Tibial nerve (tissue), 4 donors: ENCODE results near the gene SMC1B. TPM values are rescaled to one million over a fixed set of nuclear protein-coding genes. Genes with fewer than 3 reads are reported as not detected.

Experiments used
- DNase-seq, 2 donors: peaks; one replicate each; pipeline ENCODE4 v3.0.0-alpha.2; 2019; ENCODE audit warnings: low spot score in 2 of 2
- H3K27ac ChIP-seq, 4 donors: fragments of 200-600 bp; sonication (generic) in 3 of 4; one replicate each; pipeline ENCODE4 v1.5.1; 2017 to 2019; ENCODE audit warnings: mild to moderate bottlenecking in 1 of 4
- H3K27me3 ChIP-seq, 2 donors: fragments of 200-600 bp; sonication (generic) in 1 of 2; one replicate each; pipeline versions ENCODE4 v1.5.1 to v1.6.0; 2017 to 2019
- H3K36me3 ChIP-seq, 3 donors: fragments of 200-600 bp; sonication (generic); one replicate each; pipeline ENCODE4 v1.5.1; 2018 to 2019
- H3K4me1 ChIP-seq, 4 donors: fragments of 200-600 bp; sonication (generic) in 3 of 4; one replicate each; pipeline ENCODE4 v1.5.1; 2017 to 2019
- H3K4me3 ChIP-seq, 4 donors: fragments of 200-600 bp; sonication (generic) in 3 of 4; one replicate each; pipeline ENCODE4 v1.5.1; 2017 to 2019; ENCODE audit warnings: mild to moderate bottlenecking in 1 of 4, moderate library complexity in 1 of 4
- H3K9me3 ChIP-seq, 4 donors: fragments of 200-600 bp; sonication (generic) in 3 of 4; one replicate each; pipeline ENCODE4 v1.5.1; 2017 to 2019
- CTCF ChIP-seq, 5 experiments: fragments of 200-600 bp in 3 of 5; fragments of 450-650 bp in 2 of 5; sonication (generic) in 3 of 5; IDR thresholded peaks; one replicate each; pipeline ENCODE4 v1.5.1; 2016 to 2019; ENCODE audit warnings: antibody characterized with exemption in 5 of 5, mild to moderate bottlenecking in 3 of 5, moderate library complexity in 2 of 5
- EP300 ChIP-seq, 2 donors: sonication (generic); formaldehyde crosslinking; IDR thresholded peaks; one replicate each; pipeline ENCODE4 v1.6.1; 2017; ENCODE audit warnings: antibody characterized with exemption in 2 of 2, mild to moderate bottlenecking in 1 of 2
- POLR2A ChIP-seq, 2 donors: fragments of 450-650 bp; IDR thresholded peaks; one replicate each; pipeline ENCODE4 v1.6.1; 2017; ENCODE audit warnings: antibody characterized with exemption in 2 of 2, mild to moderate bottlenecking in 2 of 2, moderate library complexity in 2 of 2
- WGBS, 2 donors: methylation state at CpG; one replicate each; pipeline ENCODE4 v1.1.5; 2018; 5-methylcytosine and 5-hydroxymethylcytosine counted together
- total RNA-seq, 4 donors: library from RNA; depleted of rRNA; stranded (reverse); fragments of >200 nt; gene quantifications; one replicate each; pipeline ENCODE4 v1.1.0, GENCODE V29; 2016

Gene SMC1B
- total RNA-seq, 4 donors from 2014 or later: not detected

GRCh38 chr22:45424241-45424731, 10.9 kb upstream of the SMC1B start:
- TF ChIP-seq EP300 (IDR thresholded peaks at IDR 0.05) (peak in 1 of 2 donors; percentile 23), CTCF (IDR thresholded peaks at IDR 0.05) (no peak)
- Histone ChIP-seq H3K27me3 (no peaks in the 10 kb centered on the region), H3K4me1 (no peaks in the 10 kb centered on the region), H3K4me3 (no peak overlapping the region), H3K36me3 (no peaks in the 10 kb centered on the region), H3K9me3 (peaks cover 0 to 4% (median 0%) of the 10 kb centered on the region in 4 donors), H3K27ac (no peak overlapping the region)
- DNase-seq: no peak
- WGBS, 2 donors: 67 to 91% methylated on average over 14 of the region's 14 CpGs

GRCh38 chr22:45423524-45423923, 10.1 kb upstream of the SMC1B start:
- H3K4me1 ChIP-seq: no peaks in the 10 kb centered on the region
- WGBS, 2 donors: 62 to 70% methylated on average over 4 of the region's 4 CpGs
- no peak for DNase-seq
- no peak overlapping the region for H3K4me3 ChIP-seq
- peaks cover 0 to 4% (median 0%) of the 10 kb centered on the region in 4 donors for H3K9me3 ChIP-seq
- H3K27ac ChIP-seq: no peak overlapping the region
- no peaks in the 10 kb centered on the region for H3K36me3 ChIP-seq
- H3K27me3 ChIP-seq: no peaks in the 10 kb centered on the region
- TF ChIP-seq POLR2A (IDR thresholded peaks at IDR 0.05): no peak
- TF ChIP-seq EP300 (IDR thresholded peaks at IDR 0.05): no peak
- no peak for TF ChIP-seq CTCF (IDR thresholded peaks at IDR 0.05)

- H3K27ac ChIP-seq: no peak overlapping the region
- H3K4me1 ChIP-seq: no peaks in the 10 kb centered on the region
- peaks cover 0 to 4% (median 0%) of the 10 kb centered on the region in 4 donors for H3K9me3 ChIP-seq
- H3K27me3 ChIP-seq: no peaks in the 10 kb centered on the region
- no peak for DNase-seq
- TF ChIP-seq POLR2A (IDR thresholded peaks at IDR 0.05): no peak
- TF ChIP-seq CTCF (IDR thresholded peaks at IDR 0.05): no peak
- no peak for TF ChIP-seq EP300 (IDR thresholded peaks at IDR 0.05)
- 89 to 91% methylated on average over 14 of the region's 14 CpGs for WGBS, 2 donors
- H3K4me3 ChIP-seq: no peak overlapping the region
- H3K36me3 ChIP-seq: no peaks in the 10 kb centered on the region
Measured at GRCh38 chr22:45422237-45422983, 9.0 kb upstream of the SMC1B start.

- H3K4me1 ChIP-seq: no peaks in the 10 kb centered on the region
- no peak for TF ChIP-seq EP300 (IDR thresholded peaks at IDR 0.05)
- no peak for TF ChIP-seq CTCF (IDR thresholded peaks at IDR 0.05)
- no peak for TF ChIP-seq POLR2A (IDR thresholded peaks at IDR 0.05)
- H3K27ac ChIP-seq: no peak overlapping the region
- H3K36me3 ChIP-seq: no peaks in the 10 kb centered on the region
- 72 to 85% methylated on average over 2 of the region's 2 CpGs for WGBS, 2 donors
- no peak overlapping the region for H3K4me3 ChIP-seq
- DNase-seq: no peak
- no peaks in the 10 kb centered on the region for H3K9me3 ChIP-seq
- no peaks in the 10 kb centered on the region for H3K27me3 ChIP-seq
Measured at GRCh38 chr22:45421349-45422055, 8.1 kb upstream of the SMC1B start.

GRCh38 chr22:45420539-45420938, 7.1 kb upstream of the SMC1B start:
- no peak for DNase-seq
- no peak for TF ChIP-seq POLR2A (IDR thresholded peaks at IDR 0.05)
- TF ChIP-seq CTCF (IDR thresholded peaks at IDR 0.05): no peak
- TF ChIP-seq EP300 (IDR thresholded peaks at IDR 0.05): no peak
- 100% methylated on average over 2 of the region's 2 CpGs for WGBS, 2 donors

More at GRCh38 chr22:45420539-45420938, 7.1 kb upstream of the SMC1B start:
- Histone ChIP-seq H3K27ac (no peak overlapping the region), H3K9me3 (no peaks in the 10 kb centered on the region), H3K4me3 (no peak overlapping the region), H3K27me3 (no peaks in the 10 kb centered on the region), H3K36me3 (no peaks in the 10 kb centered on the region), H3K4me1 (no peaks in the 10 kb centered on the region)
